ENCODE data around the gene SPDYA.

SPDYA gene

DNA sequence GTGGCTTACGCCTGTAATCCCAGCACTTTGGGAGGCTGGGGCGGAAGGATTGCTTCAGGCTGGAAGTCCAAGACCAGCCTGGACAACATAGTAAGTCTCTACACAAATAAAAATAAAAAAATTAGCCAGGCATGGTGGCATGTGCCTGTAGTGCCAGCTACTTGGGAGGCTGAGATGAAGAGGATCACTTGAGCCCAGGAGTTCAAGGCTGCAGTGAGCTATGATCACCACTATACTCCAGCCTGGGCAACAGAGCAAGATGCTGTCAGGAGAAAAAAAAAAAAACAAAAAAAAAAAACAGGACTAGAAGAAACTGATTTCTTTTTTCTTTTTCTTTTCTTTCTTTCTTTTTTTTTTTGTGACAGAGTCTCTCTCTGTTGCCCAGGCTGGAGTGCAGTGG lies 13.6 kb downstream of the SPDYA start:
- TF ChIP-seq, protein P1, sequence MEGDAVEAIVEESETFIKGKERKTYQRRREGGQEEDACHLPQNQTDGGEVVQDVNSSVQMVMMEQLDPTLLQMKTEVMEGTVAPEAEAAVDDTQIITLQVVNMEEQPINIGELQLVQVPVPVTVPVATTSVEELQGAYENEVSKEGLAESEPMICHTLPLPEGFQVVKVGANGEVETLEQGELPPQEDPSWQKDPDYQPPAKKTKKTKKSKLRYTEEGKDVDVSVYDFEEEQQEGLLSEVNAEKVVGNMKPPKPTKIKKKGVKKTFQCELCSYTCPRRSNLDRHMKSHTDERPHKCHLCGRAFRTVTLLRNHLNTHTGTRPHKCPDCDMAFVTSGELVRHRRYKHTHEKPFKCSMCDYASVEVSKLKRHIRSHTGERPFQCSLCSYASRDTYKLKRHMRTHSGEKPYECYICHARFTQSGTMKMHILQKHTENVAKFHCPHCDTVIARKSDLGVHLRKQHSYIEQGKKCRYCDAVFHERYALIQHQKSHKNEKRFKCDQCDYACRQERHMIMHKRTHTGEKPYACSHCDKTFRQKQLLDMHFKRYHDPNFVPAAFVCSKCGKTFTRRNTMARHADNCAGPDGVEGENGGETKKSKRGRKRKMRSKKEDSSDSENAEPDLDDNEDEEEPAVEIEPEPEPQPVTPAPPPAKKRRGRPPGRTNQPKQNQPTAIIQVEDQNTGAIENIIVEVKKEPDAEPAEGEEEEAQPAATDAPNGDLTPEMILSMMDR (IDR thresholded peaks at IDR 0.05; ENCODE audit: borderline replicate concordance, insufficient read depth, low read depth, low read length): no peak
- H3K4me3 ChIP-seq (ENCODE audit: low read depth, low read length): no peak overlapping the region

GRCh38 chr2:28824870-28825269 lies 14.2 kb downstream of the SPDYA start:
- TF ChIP-seq, protein P1 (IDR thresholded peaks at IDR 0.05; ENCODE audit: borderline replicate concordance, insufficient read depth, low read depth, low read length): no peak
- no peak overlapping the region for H3K4me3 ChIP-seq (ENCODE audit: low read depth, low read length)

GRCh38 chr2:28828382-28828781 lies 17.7 kb downstream of the SPDYA start:
- TF ChIP-seq, protein P1 (IDR thresholded peaks at IDR 0.05; ENCODE audit: borderline replicate concordance, insufficient read depth, low read depth, low read length): no peak
- no peak overlapping the region for H3K4me3 ChIP-seq (ENCODE audit: low read depth, low read length)

- no peak overlapping the region for H3K4me3 ChIP-seq (ENCODE audit: low read depth, low read length)
- TF ChIP-seq, protein P1 (IDR thresholded peaks at IDR 0.05; ENCODE audit: borderline replicate concordance, insufficient read depth, low read depth, low read length): no peak
These were observed 23.3 kb downstream of the SPDYA start for GRCh38 chr2:28833740-28834470.

DNA sequence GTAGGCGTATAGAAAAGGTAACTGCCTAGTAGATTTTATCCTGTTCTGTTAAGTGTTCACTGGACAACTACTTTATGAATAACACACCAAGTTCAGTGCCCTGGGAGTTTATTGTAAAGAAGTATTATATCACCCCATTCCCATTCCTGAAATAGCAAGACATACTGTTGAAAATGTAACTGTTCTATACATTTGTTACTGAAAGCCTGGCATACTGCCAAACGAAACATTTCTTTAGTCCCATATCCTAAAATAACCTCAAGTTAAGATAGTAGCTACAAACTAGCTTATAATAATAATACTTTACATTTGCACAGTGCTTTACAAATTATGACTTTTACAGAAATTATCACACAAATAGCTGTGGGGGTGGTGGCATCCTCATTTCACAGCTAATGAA lies 25.1 kb downstream of the SPDYA start:
- H3K4me3 ChIP-seq (ENCODE audit: low read depth, low read length): no peak overlapping the region
- TF ChIP-seq, protein P1 (IDR thresholded peaks at IDR 0.05; ENCODE audit: borderline replicate concordance, insufficient read depth, low read depth, low read length): no peak

GRCh38 chr2:28838971-28839370 lies 28.3 kb downstream of the SPDYA start:
- TF ChIP-seq, protein P1 (IDR thresholded peaks at IDR 0.05; ENCODE audit: borderline replicate concordance, insufficient read depth, low read depth, low read length): no peak
- no peak overlapping the region for H3K4me3 ChIP-seq (ENCODE audit: low read depth, low read length)

DNA sequence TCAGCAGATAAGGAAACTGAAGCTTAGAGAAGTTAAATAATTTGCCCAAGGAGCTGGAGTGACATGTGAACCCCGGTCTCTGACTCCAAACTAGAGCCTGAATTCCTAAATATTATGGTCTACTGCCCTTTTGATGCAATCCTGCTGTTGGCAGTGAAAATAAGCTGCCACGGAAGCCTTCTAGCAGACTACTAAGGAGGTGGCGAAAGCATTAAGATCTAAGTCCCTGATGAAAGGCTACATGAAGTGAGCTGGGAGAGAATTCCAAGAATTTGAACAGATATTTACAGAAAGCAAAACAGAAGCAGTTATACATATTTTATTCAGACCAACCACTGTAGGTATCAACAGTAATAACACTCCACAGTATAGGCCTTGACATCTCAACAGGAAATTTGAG lies 31.4 kb downstream of the SPDYA start:
- no peak overlapping the region for H3K4me3 ChIP-seq (ENCODE audit: low read depth, low read length)
- TF ChIP-seq, protein P1 (IDR thresholded peaks at IDR 0.05; ENCODE audit: borderline replicate concordance, insufficient read depth, low read depth, low read length): no peak
